H1 (cell line): ENCODE data around the gene RIN3. TPM values are rescaled to one million over a fixed set of nuclear protein-coding genes. Genes with fewer than 3 reads are reported as not detected.

Source experiments
- RFX5 ChIP-seq: IDR thresholded peaks from 2 replicates; pipeline ENCODE4 v1.6.1; 2011; ENCODE audit warnings: low read depth, low read length, improper control_type of control experiment, borderline replicate concordance
- SRF ChIP-seq: IDR thresholded peaks from 2 replicates; pipeline ENCODE4 v1.6.1; 2011; ENCODE audit warnings: mild to moderate bottlenecking, low read depth, low read length, moderate library complexity
- TEAD4 ChIP-seq: IDR thresholded peaks from 2 replicates; pipeline ENCODE4 v1.6.1; 2012; ENCODE audit warnings: low read depth, low read length, inconsistent platforms, mixed read lengths
- polyA plus RNA-seq, 7 experiments: library from polyadenylated mRNA; depleted of rRNA in 3 of 7; stranded (reverse) in 5 of 7; unstranded in 2 of 7; fragments of >200 nt in 5 of 7; fragments of 200-250 nt in 2 of 7; gene quantifications; 1 replicate in 5 of 7; 2 replicates in 1 of 7; 4 replicates in 1 of 7; pipeline versions ENCODE4 v1.2.1 to v1.2.3, GENCODE V29; 2011 to 2013; ENCODE audit warnings: missing spikeins in 2 of 7, mixed read lengths in 2 of 7
- total RNA-seq: library from RNA; stranded (reverse); fragmentation: NEBNext Ultra II Directional; extraction: Animal tissue kit (Norgen Biotek cat#: 25700); gene quantifications from 2 replicates; pipeline ENCODE4 v1.2.1, GENCODE V29; 2021

The RIN3 gene
- total and polyA plus RNA-seq, 2 of the 8 experiments (the other 6 are each of a cell fraction or from before 2014, with no cell fraction given) = 0.59 to 1.5 TPM

DNA sequence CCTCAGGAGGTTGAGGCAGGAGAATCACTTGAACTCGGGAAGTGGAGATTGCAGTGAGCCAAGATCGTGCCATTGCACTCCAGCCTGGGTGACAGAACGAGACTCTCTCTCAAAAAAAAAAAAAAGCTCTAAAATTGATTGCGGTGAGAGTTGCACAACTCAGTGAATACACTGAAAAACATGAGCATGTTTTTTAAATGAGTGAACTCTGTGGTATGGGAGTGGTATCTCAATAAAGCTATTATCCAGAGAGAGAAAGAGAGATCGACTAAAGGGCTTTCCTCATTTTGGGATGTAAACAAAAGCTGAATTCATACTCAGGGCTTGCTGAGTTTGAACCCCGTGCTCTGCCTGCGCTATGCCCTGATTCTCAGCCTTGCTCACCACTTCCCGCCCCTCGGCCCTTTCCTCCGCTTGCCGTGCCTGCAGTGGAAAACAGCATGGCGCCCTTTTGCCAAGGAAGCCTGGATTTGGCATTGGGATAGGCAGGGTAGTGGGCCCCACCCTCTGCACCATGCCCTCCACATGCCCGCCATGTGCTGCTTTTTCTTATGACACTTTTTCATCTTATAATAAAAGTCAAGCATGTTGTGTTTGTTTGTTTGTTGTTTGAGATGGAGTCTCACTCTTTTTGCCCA is 132.4 kb downstream of the RIN3 start (continued):
- no peak for TF ChIP-seq RFX5
- TF ChIP-seq TEAD4 = no peak
- TF ChIP-seq SRF = no peak
